Measurements from ENCODE around the gene LRRC4C. TPM values are rescaled to one million over a fixed set of nuclear protein-coding genes. Genes with fewer than 3 reads are reported as not detected.

Gene LRRC4C
- total and polyA plus RNA-seq, 12 donors: 0.15 to 0.93 (median 0.40) TPM

- H3K9me3 ChIP-seq: no peaks in the 10 kb centered on the region
- no peaks in the 10 kb centered on the region for H3K36me3 ChIP-seq
- intact Hi-C loops (cut with DNase I): no loop called here
- WGBS, 2 donors: 55 to 85% methylated on average over 3 of the region's 3 CpGs
- ATAC-seq: no peak
- no peak for DNase-seq
- H3K4me3 ChIP-seq: no peak overlapping the region
- H3K4me1 ChIP-seq: no peaks in the 10 kb centered on the region
- H3K27me3 ChIP-seq: no peaks in the 10 kb centered on the region
- no peak overlapping the region for H3K27ac ChIP-seq
- TF ChIP-seq, protein P1, sequence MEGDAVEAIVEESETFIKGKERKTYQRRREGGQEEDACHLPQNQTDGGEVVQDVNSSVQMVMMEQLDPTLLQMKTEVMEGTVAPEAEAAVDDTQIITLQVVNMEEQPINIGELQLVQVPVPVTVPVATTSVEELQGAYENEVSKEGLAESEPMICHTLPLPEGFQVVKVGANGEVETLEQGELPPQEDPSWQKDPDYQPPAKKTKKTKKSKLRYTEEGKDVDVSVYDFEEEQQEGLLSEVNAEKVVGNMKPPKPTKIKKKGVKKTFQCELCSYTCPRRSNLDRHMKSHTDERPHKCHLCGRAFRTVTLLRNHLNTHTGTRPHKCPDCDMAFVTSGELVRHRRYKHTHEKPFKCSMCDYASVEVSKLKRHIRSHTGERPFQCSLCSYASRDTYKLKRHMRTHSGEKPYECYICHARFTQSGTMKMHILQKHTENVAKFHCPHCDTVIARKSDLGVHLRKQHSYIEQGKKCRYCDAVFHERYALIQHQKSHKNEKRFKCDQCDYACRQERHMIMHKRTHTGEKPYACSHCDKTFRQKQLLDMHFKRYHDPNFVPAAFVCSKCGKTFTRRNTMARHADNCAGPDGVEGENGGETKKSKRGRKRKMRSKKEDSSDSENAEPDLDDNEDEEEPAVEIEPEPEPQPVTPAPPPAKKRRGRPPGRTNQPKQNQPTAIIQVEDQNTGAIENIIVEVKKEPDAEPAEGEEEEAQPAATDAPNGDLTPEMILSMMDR (IDR thresholded peaks at IDR 0.05): no peak
These were observed 1270.6 kb downstream of the LRRC4C start for GRCh38 chr11:40188848-40189247.

GRCh38 chr11:40187295-40187694, 1272.2 kb downstream of the LRRC4C start:
- WGBS, 2 donors: 32 to 50% methylated on average over 4 of the region's 4 CpGs
- DNase-seq (no peak), ATAC-seq (no peak)
- TF ChIP-seq, protein P1 (IDR thresholded peaks at IDR 0.05): no peak
- H3K4me1 ChIP-seq: no peaks in the 10 kb centered on the region
- intact Hi-C loops (cut with DNase I): no loop called here
- H3K27me3 ChIP-seq: no peaks in the 10 kb centered on the region
- no peaks in the 10 kb centered on the region for H3K36me3 ChIP-seq
- H3K9me3 ChIP-seq: no peaks in the 10 kb centered on the region
- H3K27ac ChIP-seq: no peak overlapping the region
- no peak overlapping the region for H3K4me3 ChIP-seq

DNA sequence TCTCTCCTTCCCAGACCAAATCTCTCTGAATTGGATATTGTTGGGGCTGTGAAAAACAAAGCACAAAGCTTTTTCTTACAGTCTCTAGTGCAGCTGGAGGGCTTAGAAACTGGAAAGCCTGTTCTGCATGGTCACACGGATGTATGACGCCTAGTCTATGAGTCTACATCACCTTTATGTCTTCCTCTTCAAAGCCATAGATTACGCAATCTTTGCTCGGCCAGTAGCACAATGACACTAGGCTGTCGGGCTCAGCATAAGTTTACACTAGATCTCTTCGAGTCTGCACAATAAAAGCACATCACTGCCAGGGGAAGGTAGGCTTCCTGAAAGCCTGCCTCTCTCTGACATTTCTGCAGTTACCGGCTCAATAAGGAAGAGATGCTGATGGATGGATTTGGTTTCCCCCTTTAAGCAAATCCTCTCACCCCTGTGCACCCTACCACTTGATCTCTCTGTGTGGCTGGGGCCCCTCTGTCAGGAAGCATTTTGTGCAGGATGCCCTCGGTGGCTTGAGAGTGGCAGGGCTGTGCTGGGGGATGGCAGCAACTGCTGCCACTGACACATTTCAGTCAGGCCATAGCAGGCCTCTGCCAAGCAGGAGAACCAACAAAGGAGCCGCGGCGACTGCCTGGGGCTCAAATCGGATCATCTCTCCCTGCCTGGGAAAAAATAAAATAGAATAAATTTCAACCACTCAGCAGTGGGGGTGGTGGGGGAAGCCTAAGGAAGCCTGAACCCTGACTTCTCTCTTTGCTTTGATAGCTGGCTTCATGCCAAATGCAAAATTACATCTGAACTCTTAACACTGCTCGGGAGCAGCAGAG, 1272.8 kb downstream of the LRRC4C start:
- DNase-seq (no peak), ATAC-seq (no peak)
- intact Hi-C loops (cut with DNase I): no loop called here
- TF ChIP-seq, protein P1 (IDR thresholded peaks at IDR 0.05): no peak
- 77 to 81% methylated on average over 13 of the region's 13 CpGs for WGBS, 2 donors
- no peaks in the 10 kb centered on the region for H3K4me1 ChIP-seq
- H3K27ac ChIP-seq: no peak overlapping the region
- H3K27me3 ChIP-seq: no peaks in the 10 kb centered on the region
- H3K4me3 ChIP-seq: no peak overlapping the region
- no peaks in the 10 kb centered on the region for H3K36me3 ChIP-seq
- H3K9me3 ChIP-seq: no peaks in the 10 kb centered on the region

- TF ChIP-seq, protein P1 (IDR thresholded peaks at IDR 0.05): no peak
- no peaks in the 10 kb centered on the region for H3K9me3 ChIP-seq
- no peak for DNase-seq
- intact Hi-C loops (cut with DNase I): no loop called here
- H3K27ac ChIP-seq: no peak overlapping the region
- ATAC-seq: no peak
- no peaks in the 10 kb centered on the region for H3K4me1 ChIP-seq
- H3K27me3 ChIP-seq: no peaks in the 10 kb centered on the region
- WGBS, 2 donors: 74 to 77% methylated on average over 4 of the region's 4 CpGs
- H3K36me3 ChIP-seq: no peaks in the 10 kb centered on the region
- no peak overlapping the region for H3K4me3 ChIP-seq
These were observed 1273.7 kb downstream of the LRRC4C start for GRCh38 chr11:40185793-40186192.
